HG03066 (cell line): ENCODE results near the gene GPRC5C.
"Not testable (repeated sequence)": the region's sequence is repeated elsewhere in the genome, so short reads cannot be mapped to it uniquely, and the experiment has no call there.

Source experiments
- ATAC-seq: cut with Tn5 transposase; IDR thresholded peaks from one replicate; pipeline ENCODE4 v1.9.1; 2021; ENCODE audit warnings: low read depth; ENCODE audit not compliant: unreplicated experiment

The GPRC5C gene

DNA sequence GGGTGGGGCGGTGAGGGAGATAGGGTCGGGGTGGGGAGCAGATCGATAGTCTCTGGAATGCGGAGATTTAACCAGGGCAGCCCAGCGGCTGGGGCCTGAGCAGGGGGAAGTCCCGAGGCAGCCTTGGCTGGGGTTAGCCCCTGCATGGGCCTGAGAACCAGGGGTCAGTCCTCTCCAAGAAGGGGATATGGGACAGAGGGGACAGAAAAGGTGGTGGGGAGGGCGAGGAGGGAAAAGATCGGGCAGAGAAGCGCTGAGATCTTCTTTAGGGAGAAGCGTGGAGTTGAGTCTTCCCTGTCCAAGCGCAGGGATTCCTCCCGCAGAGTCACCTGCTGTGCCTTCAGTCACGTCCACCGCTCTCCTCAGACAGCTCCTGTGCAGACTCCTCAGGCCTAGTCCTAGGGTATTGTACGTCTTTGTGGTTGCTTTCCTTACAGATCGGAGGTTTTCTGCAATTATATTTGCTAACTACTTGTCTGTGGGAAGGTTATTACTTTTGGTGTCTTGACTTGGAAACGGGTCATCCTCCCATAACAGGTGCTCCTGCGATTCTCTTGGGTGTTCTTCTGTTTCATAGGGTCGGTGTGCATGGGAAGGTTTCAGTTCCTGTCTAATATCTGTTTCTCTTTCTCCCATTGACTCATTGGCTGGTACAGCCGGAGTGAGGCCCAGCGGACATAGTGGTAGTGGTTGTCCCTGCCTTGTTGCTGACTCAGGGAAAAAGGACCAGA is 35.5 kb downstream of the GPRC5C start:
- peak; percentile 60 for ATAC-seq

- no peak for ATAC-seq
These were observed 39.5 kb downstream of the GPRC5C start for GRCh38 chr17:74471341-74471740.

- ATAC-seq, result no peak
These were observed 41.0 kb downstream of the GPRC5C start for GRCh38 chr17:74472890-74473289.

DNA sequence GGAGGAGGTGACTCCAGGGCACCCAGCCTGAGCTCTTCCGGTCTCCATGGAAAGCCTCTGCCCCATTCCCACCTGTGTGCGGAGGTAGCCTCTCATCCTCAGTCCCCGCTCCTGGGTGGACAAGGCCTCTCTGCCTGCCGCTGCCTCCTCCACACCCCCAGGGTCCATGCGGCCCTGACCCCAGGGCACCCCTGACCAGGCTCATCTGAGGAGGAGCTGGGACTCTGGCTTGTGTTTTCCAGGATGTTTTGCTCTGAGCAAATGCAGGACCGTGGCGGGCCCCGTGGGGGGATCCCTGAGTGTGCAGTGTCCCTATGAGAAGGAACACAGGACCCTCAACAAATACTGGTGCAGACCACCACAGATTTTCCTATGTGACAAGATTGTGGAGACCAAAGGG is 41.4 kb downstream of the GPRC5C start:
- ATAC-seq, result no peak

GRCh38 chr17:74474043-74474792 is 42.3 kb downstream of the GPRC5C start:
- ATAC-seq, result no peak

- ATAC-seq, result no peak
These were observed 43.3 kb downstream of the GPRC5C start for GRCh38 chr17:74475189-74475588.

DNA sequence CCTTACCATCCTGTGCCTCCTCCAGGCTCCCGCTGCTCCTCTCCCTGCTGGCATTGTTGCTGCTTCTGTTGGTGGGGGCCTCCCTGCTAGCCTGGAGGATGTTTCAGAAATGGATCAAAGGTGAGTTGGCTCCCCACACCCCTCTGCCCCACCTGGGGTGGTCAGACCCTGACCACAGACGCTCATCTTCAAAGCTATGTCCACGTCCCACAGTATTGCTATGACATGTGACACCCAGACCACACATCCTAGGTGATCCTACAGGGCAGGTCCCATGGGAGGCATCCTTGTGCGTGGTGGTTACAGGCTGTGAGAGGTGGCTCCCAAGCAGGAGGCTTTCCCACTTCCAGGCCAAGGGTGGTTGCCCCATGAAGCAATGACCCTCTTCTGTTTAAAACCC is 45.5 kb downstream of the GPRC5C start:
- no peak for ATAC-seq

DNA sequence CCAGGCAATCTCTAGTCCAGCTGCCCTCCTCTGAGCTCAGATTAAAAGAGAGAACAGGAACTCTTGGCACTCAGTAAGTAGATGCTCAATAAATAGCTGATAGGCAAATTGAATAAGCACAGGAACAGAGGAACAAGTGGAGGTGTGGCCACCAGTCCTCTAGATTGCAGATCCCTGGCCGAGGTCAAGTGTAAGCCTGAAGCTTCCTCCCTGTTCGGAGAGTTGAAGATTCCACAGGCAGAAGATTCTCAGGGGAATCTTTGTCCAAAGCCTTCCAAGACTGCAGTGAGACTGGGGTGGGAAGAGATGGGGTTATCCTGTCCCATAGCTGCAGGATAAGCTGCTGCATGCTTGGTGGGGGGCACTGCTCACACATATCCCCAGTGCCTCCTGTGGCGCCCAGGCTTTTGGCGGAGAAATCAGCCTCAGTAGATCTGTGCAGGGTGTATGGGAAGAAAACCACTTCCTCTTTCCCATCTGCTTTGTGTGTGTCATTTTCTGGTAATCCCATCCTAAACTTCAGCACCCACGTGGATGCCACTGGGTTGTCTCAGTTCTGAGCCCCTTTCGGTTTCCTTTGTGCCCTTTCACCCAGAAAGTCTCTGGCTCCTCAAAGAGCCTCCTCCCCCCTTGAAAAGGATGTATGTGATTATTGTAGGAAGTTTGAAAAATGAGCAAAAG is 46.7 kb downstream of the GPRC5C start:
- ATAC-seq, result no peak

- ATAC-seq, result no peak
These were observed 48.4 kb downstream of the GPRC5C start for GRCh38 chr17:74480290-74480689.

- ATAC-seq, result no peak
These were observed 49.7 kb downstream of the GPRC5C start for GRCh38 chr17:74481621-74482020.

GRCh38 chr17:74484066-74484465 is 52.2 kb downstream of the GPRC5C start:
- no peak for ATAC-seq

DNA sequence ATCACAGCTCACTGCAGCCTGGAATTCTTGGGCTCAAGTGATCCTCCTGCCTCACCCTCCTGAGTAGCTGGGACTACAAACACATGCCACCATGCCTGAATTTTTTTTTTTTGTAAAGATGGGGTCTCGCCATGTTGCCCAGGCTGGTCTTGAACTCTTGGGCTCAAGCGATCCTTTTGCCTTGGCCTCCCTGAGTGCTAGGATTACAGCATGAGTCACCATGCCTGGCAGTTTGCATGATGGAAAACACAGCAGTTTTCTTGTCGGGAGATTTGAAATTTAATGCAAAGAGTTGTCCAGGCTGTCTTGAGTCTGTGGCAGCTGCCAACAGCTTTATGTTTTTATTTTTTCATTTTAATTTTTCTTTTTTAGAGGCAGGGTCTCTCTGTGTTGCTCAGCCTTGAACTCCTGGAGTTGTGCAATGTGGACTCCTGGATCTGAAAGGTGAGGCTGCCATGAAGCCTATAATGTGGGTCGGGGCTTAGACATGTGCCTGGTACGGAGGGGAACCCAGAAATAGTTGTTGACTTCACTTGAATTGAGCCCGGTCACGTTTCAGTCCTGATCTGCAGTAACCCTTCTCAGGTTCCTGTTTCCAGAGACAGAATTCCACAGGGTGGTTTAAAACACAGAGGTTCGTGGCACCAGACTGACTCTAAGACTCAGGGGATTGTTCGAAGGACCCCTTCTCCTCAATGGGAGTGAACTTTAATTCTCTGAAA is 53.3 kb downstream of the GPRC5C start:
- ATAC-seq, result no peak

DNA sequence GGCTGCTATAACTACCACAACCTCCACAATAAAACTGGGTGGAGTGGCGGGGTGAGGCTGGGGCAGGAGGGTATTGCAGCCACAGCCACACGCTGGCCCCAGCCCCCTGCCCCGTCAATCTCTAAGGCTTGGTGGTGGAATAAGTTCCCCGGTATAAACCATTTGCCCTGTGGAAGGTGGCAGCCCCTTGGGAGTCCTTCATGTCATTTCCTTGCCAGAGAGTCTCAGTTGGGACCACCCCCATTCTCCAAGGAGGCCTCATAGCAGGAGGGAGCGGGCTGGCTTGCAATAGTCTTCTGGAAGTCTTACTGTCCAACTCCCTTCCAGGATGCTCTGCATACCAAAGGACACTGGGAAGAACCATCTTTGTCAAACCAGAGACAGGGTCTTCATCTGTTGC is 54.0 kb downstream of the GPRC5C start:
- no peak for ATAC-seq

DNA sequence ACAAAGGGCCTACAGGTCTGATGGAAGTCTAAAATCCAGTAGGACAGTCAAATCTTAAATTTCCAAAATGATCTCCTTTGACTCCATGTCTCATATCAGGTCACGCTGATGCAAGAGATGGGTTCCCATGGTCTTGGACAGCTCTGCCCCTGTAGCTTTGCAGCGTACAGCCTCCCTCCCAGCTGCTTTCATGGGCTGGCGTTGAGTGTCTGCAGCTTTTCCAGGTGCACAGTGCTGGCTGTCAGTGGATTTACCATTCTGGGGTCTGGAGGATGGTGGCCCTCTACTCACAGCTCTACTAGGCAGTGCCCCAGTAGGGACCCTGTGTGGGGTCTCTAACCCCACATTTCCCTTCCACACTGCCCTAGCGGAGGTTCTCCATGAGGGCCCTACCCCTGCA is 56.4 kb downstream of the GPRC5C start:
- ATAC-seq, result not testable (repeated sequence)

DNA sequence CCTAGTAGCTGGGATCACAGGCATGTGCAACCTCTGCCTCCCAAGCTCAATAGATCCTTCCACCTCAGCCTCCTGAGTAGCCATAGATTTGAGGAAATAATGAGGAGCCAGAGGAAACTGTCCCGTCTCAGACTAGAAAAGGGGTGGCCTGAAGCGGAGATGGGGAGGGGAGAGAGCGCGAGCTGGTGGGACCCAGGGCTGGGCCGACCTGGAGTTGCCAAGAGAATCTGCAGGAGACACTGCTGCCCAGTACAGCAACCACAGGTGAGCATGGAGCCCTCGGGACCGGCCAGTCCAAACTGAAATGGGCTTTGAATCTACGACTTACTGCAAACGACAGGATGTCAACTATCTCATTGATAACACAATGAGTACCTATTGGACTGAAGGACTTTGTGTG is 58.8 kb downstream of the GPRC5C start:
- no peak for ATAC-seq

GRCh38 chr17:74491626-74492025 is 59.7 kb downstream of the GPRC5C start:
- no peak for ATAC-seq

GRCh38 chr17:74493331-74493833 is 61.5 kb downstream of the GPRC5C start:
- no peak for ATAC-seq
